Thymus (tissue), 14 donors: ENCODE data around the gene LMNTD2. TPM values are rescaled to one million over a fixed set of nuclear protein-coding genes. Genes with fewer than 3 reads are reported as not detected.
A peak's percentile ranks its signal among the peaks of the same experiment; 100 is the strongest.

Experiments
- DNase-seq, 9 donors: peaks; one replicate each; pipeline ENCODE4 v3.0.0-alpha.2; 2013; ENCODE audit warnings: low spot score in 9 of 9, low read depth in 6 of 9, missing footprints in 1 of 9
- H3K27ac ChIP-seq, 2 donors: one replicate each; pipeline ENCODE4 v1.5.1; 2013; ENCODE audit warnings: control low read depth in 1 of 2, low read depth in 1 of 2, low read length in 1 of 2, mild to moderate bottlenecking in 1 of 2, moderate library complexity in 1 of 2
- H3K27me3 ChIP-seq, 2 donors: one replicate each; pipeline ENCODE4 v1.5.1; 2013; ENCODE audit warnings: low read length in 1 of 2; ENCODE audit not compliant: control insufficient read depth in 2 of 2, insufficient read depth in 1 of 2
- H3K36me3 ChIP-seq, 2 donors: one replicate each; pipeline ENCODE4 v1.5.1; 2013; ENCODE audit warnings: low read length in 1 of 2, mild to moderate bottlenecking in 1 of 2, moderate library complexity in 1 of 2; ENCODE audit not compliant: control insufficient read depth in 2 of 2, insufficient read depth in 2 of 2
- H3K4me1 ChIP-seq, 2 donors: one replicate each; pipeline ENCODE4 v1.5.1; 2013; ENCODE audit warnings: low read length in 2 of 2; ENCODE audit not compliant: control insufficient read depth in 2 of 2, insufficient read depth in 2 of 2
- H3K4me3 ChIP-seq, 2 donors: one replicate each; pipeline ENCODE4 v1.5.1; 2013; ENCODE audit warnings: low read length in 2 of 2, control low read depth in 1 of 2, mild to moderate bottlenecking in 1 of 2
- H3K9me3 ChIP-seq, 2 donors: one replicate each; pipeline ENCODE4 v1.5.1; 2013; ENCODE audit warnings: low read length in 1 of 2, mild to moderate bottlenecking in 1 of 2; ENCODE audit not compliant: control insufficient read depth in 2 of 2, insufficient read depth in 1 of 2
- WGBS: extraction: QIAGEN DNeasy Blood & Tissue Kit; methylation state at CpG from one replicate; pipeline ENCODE4 v1.1.7; 2013; 5-methylcytosine and 5-hydroxymethylcytosine counted together
- long read RNA-seq, 10 donors: transcript quantifications; one replicate each; lab custom pipeline, GENCODE V29; 2026
- polyA plus RNA-seq: library from polyadenylated mRNA; stranded (reverse); fragments of 200-250 nt; gene quantifications from one replicate; pipeline ENCODE4 v1.2.3, GENCODE V29; 2013
- total RNA-seq: library from RNA; stranded (reverse); fragments of 120-200 nt; gene quantifications from one replicate; pipeline ENCODE4 v1.2.4, GENCODE V29; 2013
- donor health status: healthy.

Gene LMNTD2
- total RNA-seq (1.1 TPM), polyA plus RNA-seq (5.8 TPM)
- long read RNA-seq, donor 1 = 0 reads
- long read RNA-seq, donor 2 = 0 reads
- long read RNA-seq, donor 3 = 0 reads
- long read RNA-seq, donor 4 = 0 reads
- long read RNA-seq, donor 5 = 0 reads
- long read RNA-seq, donor 6 = 0 reads
- long read RNA-seq, donor 7 = 0 reads
- long read RNA-seq, donor 8 = 0 reads
- long read RNA-seq, donor 9 = 0 reads
- long read RNA-seq, donor 10 = 0 reads

- DNase-seq = peak; percentile 67 to 95 (median 88)
- peaks cover 3 to 16% of the 10 kb centered on the region in 2 donors for H3K36me3 ChIP-seq
- peaks cover 0 to 1% of the 10 kb centered on the region in 2 donors for H3K9me3 ChIP-seq
- peak within 1 kb of the TSS; percentile 76 for H3K27ac ChIP-seq
- H3K4me1 ChIP-seq = peaks cover 11 to 27% of the 10 kb centered on the region in 2 donors
- H3K4me3 ChIP-seq = peak within 1 kb of the TSS; percentile 59 to 97
- WGBS = 3% methylated on average over 95 of the region's 95 CpGs
- H3K27me3 ChIP-seq = peaks cover 36 to 44% of the 10 kb centered on the region in 2 donors
Observed at GRCh38 chr11:560305-561147, at the start of gene LMNTD2, which contains the start of gene RASSF7. Gene LMNTD2, minus strand, starts transcription at chr11:560738. Its CDS starts 22 bp downstream, at chr11:560716. Gene RASSF7, plus strand, starts transcription at chr11:560970. Its CDS starts 799 bp downstream, at chr11:561769.

- no peaks in the 10 kb centered on the region for H3K27me3 ChIP-seq
- peaks cover 94 to 95% of the 10 kb centered on the region in 2 donors for H3K36me3 ChIP-seq
- no peaks in the 10 kb centered on the region for H3K9me3 ChIP-seq
- H3K4me3 ChIP-seq = no peak overlapping the region
- H3K27ac ChIP-seq = no peak overlapping the region
- peaks cover 0 to 8% of the 10 kb centered on the region in 2 donors for H3K4me1 ChIP-seq
- WGBS = 97% methylated on average over 28 of the region's 28 CpGs
- no peak for DNase-seq
Observed at GRCh38 chr11:609341-609811, 48.8 kb upstream of the LMNTD2 start.

- Histone ChIP-seq H3K27me3 (no peaks in the 10 kb centered on the region), H3K4me3 (no peak overlapping the region), H3K36me3 (peaks cover 95 to 96% of the 10 kb centered on the region in 2 donors), H3K27ac (no peak overlapping the region), H3K9me3 (no peaks in the 10 kb centered on the region), H3K4me1 (peaks cover 0 to 3% of the 10 kb centered on the region in 2 donors)
- no peak for DNase-seq
- WGBS = 95% methylated on average over 28 of the region's 28 CpGs
Observed at GRCh38 chr11:608791-609251, 48.3 kb upstream of the LMNTD2 start.

GRCh38 chr11:607971-608659 is 47.6 kb upstream of the LMNTD2 start:
- Histone ChIP-seq H3K27ac (no peak overlapping the region), H3K36me3 (peaks cover 97 to 100% of the 10 kb centered on the region in 2 donors), H3K9me3 (no peaks in the 10 kb centered on the region), H3K4me1 (no peaks in the 10 kb centered on the region), H3K4me3 (no peak overlapping the region), H3K27me3 (no peaks in the 10 kb centered on the region)
- DNase-seq = no peak
- WGBS = 97% methylated on average over 45 of the region's 45 CpGs

GRCh38 chr11:607020-607780 is 46.7 kb upstream of the LMNTD2 start:
- no peak for DNase-seq

GRCh38 chr11:606245-606644 is 45.7 kb upstream of the LMNTD2 start:
- Histone ChIP-seq H3K4me3 (no peak overlapping the region), H3K27ac (no peak overlapping the region), H3K9me3 (no peaks in the 10 kb centered on the region), H3K4me1 (no peaks in the 10 kb centered on the region), H3K36me3 (peaks cover 93 to 100% of the 10 kb centered on the region in 2 donors), H3K27me3 (no peaks in the 10 kb centered on the region)
- 97% methylated on average over 19 of the region's 19 CpGs for WGBS
- DNase-seq = no peak

More at GRCh38 chr11:607020-607780, 46.7 kb upstream of the LMNTD2 start:
- Histone ChIP-seq H3K27ac (no peak overlapping the region), H3K4me1 (no peaks in the 10 kb centered on the region), H3K4me3 (no peak overlapping the region), H3K36me3 (peaks cover 91 to 100% of the 10 kb centered on the region in 2 donors), H3K9me3 (no peaks in the 10 kb centered on the region), H3K27me3 (no peaks in the 10 kb centered on the region)
- WGBS = 97% methylated on average over 35 of the region's 35 CpGs

GRCh38 chr11:605286-606129 is 45.0 kb upstream of the LMNTD2 start:
- no peaks in the 10 kb centered on the region for H3K9me3 ChIP-seq
- no peak for DNase-seq
- no peaks in the 10 kb centered on the region for H3K4me1 ChIP-seq
- H3K27me3 ChIP-seq = no peaks in the 10 kb centered on the region
- no peak overlapping the region for H3K27ac ChIP-seq
- 98% methylated on average over 33 of the region's 33 CpGs for WGBS
- no peak overlapping the region for H3K4me3 ChIP-seq
- H3K36me3 ChIP-seq = peaks cover 89 to 92% of the 10 kb centered on the region in 2 donors

- Histone ChIP-seq H3K4me1 (no peaks in the 10 kb centered on the region), H3K27me3 (no peaks in the 10 kb centered on the region), H3K27ac (no peak overlapping the region), H3K4me3 (no peak overlapping the region), H3K9me3 (no peaks in the 10 kb centered on the region), H3K36me3 (peaks cover 86 to 89% of the 10 kb centered on the region in 2 donors)
- 97% methylated on average over 13 of the region's 13 CpGs for WGBS
- DNase-seq = no peak
Observed at GRCh38 chr11:603154-603553, 42.6 kb upstream of the LMNTD2 start.
